ENCODE measurements around the gene GMDS. TPM values are rescaled to one million over a fixed set of nuclear protein-coding genes. Genes with fewer than 3 reads are reported as not detected.

The GMDS gene
- total RNA-seq, 1 experiment from 2014 or later: 35.0 TPM

DNA sequence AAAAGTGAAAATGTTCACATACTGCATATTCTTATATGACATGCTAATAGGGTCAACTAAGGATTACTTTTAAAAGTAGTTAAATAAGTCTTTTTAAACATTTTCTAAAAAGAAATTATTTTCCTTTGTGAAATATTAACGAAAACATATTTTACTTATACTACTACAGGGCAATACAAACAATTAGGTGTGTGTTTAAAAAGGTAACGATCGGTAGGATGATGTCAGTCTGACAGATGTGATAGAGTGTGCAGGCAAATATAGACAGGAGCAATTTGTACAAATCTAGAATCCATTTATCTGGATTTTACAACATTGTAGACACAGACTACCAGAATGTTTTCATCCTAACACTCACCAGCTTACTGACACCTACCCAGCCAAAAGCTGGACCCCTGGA lies 378.2 kb downstream of the GMDS start:
- DNase-seq (ENCODE audit: low spot score): no peak
- H3K4me3 Mint-ChIP-seq: no peak overlapping the region
- H3K4me1 Mint-ChIP-seq: peaks cover 63% of the 10 kb centered on the region
- CTCF ChIA-PET: no interaction called here
- no peaks in the 10 kb centered on the region for H3K9me3 Mint-ChIP-seq
- no peaks in the 10 kb centered on the region for H3K27me3 Mint-ChIP-seq (ENCODE audit: low read depth)
- no peak for TF ChIP-seq JAZF1 (CRISPR knock-in tag; IDR thresholded peaks at IDR 0.05)
- no peak for TF ChIP-seq SOX15 (CRISPR knock-in tag; IDR thresholded peaks at IDR 0.05)
- no peak for TF ChIP-seq MAX (CRISPR knock-in tag; IDR thresholded peaks at IDR 0.05)
- TF ChIP-seq TEAD1 (CRISPR knock-in tag; IDR thresholded peaks at IDR 0.05): no peak
- no peak for TF ChIP-seq NFE2L1 (CRISPR knock-in tag; IDR thresholded peaks at IDR 0.05)
- TF ChIP-seq HMGXB4 (CRISPR knock-in tag; IDR thresholded peaks at IDR 0.05): no peak
- TF ChIP-seq, protein P1, sequence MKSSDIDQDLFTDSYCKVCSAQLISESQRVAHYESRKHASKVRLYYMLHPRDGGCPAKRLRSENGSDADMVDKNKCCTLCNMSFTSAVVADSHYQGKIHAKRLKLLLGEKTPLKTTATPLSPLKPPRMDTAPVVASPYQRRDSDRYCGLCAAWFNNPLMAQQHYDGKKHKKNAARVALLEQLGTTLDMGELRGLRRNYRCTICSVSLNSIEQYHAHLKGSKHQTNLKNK (CRISPR knock-in tag; IDR thresholded peaks at IDR 0.05): no peak
- TF ChIP-seq SP1 (CRISPR knock-in tag; conservative IDR thresholded peaks at IDR 0.05): no peak
- TF ChIP-seq OVOL2 (CRISPR knock-in tag; IDR thresholded peaks at IDR 0.05; ENCODE audit: borderline replicate concordance): no peak
- TF ChIP-seq SMAD4 (CRISPR knock-in tag; IDR thresholded peaks at IDR 0.05): no peak
- no peak for TF ChIP-seq MLX (CRISPR knock-in tag; IDR thresholded peaks at IDR 0.05)
- no peak for TF ChIP-seq CREB1 (CRISPR knock-in tag; IDR thresholded peaks at IDR 0.05)
- TF ChIP-seq ATF1 (CRISPR knock-in tag; IDR thresholded peaks at IDR 0.05): no peak
- no peak for TF ChIP-seq NFATC4 (CRISPR knock-in tag; IDR thresholded peaks at IDR 0.05)
- no peak for TF ChIP-seq CBFB (CRISPR knock-in tag; IDR thresholded peaks at IDR 0.05; ENCODE audit: low read depth)
- TF ChIP-seq, protein P2, sequence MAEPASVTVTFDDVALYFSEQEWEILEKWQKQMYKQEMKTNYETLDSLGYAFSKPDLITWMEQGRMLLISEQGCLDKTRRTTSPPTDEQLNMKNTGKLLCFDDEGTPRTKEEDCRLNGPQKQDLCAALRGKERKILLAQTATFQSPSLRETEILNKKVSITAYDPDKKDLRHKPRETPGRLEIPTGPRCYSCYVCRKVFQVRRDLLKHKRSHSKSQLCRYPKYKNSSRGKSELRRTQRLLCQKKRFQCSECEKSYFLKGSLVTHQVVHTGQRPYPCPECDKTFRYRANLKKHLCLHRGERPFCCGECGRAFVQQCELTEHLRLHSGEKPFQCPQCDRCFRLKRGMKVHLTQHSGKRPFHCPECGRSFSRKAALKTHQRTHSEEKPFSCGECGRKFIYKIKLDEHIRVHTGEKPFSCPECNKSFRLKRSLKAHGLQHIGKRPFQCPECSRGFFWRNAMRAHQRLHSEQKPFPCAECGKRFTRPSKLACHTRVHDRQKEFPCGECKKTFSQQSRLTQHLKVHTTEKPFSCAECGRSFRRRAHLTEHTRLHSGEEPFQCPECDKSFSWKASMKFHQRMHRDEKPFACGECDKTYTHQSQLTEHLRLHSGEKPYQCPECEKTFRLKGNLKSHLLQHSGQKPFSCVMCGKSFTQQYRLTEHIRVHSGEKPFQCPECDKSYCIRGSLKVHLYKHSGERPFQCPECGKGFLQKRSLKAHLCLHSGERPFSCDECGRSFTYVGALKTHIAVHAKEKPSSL (CRISPR knock-in tag; conservative IDR thresholded peaks at IDR 0.05): no peak
- no peak for TF ChIP-seq NR3C1 (CRISPR knock-in tag; conservative IDR thresholded peaks at IDR 0.05; ENCODE audit: low read depth)
- TF ChIP-seq, protein P3, sequence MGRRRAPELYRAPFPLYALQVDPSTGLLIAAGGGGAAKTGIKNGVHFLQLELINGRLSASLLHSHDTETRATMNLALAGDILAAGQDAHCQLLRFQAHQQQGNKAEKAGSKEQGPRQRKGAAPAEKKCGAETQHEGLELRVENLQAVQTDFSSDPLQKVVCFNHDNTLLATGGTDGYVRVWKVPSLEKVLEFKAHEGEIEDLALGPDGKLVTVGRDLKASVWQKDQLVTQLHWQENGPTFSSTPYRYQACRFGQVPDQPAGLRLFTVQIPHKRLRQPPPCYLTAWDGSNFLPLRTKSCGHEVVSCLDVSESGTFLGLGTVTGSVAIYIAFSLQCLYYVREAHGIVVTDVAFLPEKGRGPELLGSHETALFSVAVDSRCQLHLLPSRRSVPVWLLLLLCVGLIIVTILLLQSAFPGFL (CRISPR knock-in tag; IDR thresholded peaks at IDR 0.05; ENCODE audit: borderline replicate concordance): no peak
- TF ChIP-seq ZNF396 (CRISPR knock-in tag; IDR thresholded peaks at IDR 0.05; ENCODE audit: borderline replicate concordance): no peak
- POLR2A ChIA-PET: no interaction called here
- no peak overlapping the region for H3K27ac Mint-ChIP-seq
- ATAC-seq: no peak
- no peaks in the 10 kb centered on the region for H3K36me3 Mint-ChIP-seq

- H3K36me3 Mint-ChIP-seq: no peaks in the 10 kb centered on the region
- no peaks in the 10 kb centered on the region for H3K9me3 Mint-ChIP-seq
- H3K27me3 Mint-ChIP-seq (ENCODE audit: low read depth): no peaks in the 10 kb centered on the region
- DNase-seq (ENCODE audit: low spot score): no peak
- no peak overlapping the region for H3K4me3 Mint-ChIP-seq
- CTCF ChIA-PET: no interaction called here
- ATAC-seq: peak; percentile 10; the same call in 1 of the 2 replicates
- POLR2A ChIA-PET: no interaction called here
- peaks cover 57% of the 10 kb centered on the region for H3K4me1 Mint-ChIP-seq
- H3K27ac Mint-ChIP-seq: peak overlapping the region; percentile 52; the same call in 1 of the 2 replicates
- TF ChIP-seq, protein P4, sequence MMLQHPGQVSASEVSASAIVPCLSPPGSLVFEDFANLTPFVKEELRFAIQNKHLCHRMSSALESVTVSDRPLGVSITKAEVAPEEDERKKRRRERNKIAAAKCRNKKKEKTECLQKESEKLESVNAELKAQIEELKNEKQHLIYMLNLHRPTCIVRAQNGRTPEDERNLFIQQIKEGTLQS (CRISPR knock-in tag; conservative IDR thresholded peaks at IDR 0.05): no peak
- TF ChIP-seq NFE2L1 (CRISPR knock-in tag; IDR thresholded peaks at IDR 0.05) (no peak), NFYB (CRISPR knock-in tag; conservative IDR thresholded peaks at IDR 0.05; ENCODE audit: low read depth) (no peak), TP53 (CRISPR knock-in tag; IDR thresholded peaks at IDR 0.05) (no peak), ELF4 (CRISPR knock-in tag; IDR thresholded peaks at IDR 0.05; ENCODE audit: low read depth) (no peak), SMAD3 (CRISPR knock-in tag; IDR thresholded peaks at IDR 0.05; ENCODE audit: borderline replicate concordance) (no peak), ZNF263 (CRISPR knock-in tag; IDR thresholded peaks at IDR 0.05; ENCODE audit: low read depth) (no peak), ZNF423 (CRISPR knock-in tag; IDR thresholded peaks at IDR 0.05) (no peak), ESRRA (CRISPR knock-in tag; IDR thresholded peaks at IDR 0.05; ENCODE audit: borderline replicate concordance) (no peak)
- TF ChIP-seq, protein P5, sequence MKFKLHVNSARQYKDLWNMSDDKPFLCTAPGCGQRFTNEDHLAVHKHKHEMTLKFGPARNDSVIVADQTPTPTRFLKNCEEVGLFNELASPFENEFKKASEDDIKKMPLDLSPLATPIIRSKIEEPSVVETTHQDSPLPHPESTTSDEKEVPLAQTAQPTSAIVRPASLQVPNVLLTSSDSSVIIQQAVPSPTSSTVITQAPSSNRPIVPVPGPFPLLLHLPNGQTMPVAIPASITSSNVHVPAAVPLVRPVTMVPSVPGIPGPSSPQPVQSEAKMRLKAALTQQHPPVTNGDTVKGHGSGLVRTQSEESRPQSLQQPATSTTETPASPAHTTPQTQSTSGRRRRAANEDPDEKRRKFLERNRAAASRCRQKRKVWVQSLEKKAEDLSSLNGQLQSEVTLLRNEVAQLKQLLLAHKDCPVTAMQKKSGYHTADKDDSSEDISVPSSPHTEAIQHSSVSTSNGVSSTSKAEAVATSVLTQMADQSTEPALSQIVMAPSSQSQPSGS (CRISPR knock-in tag; IDR thresholded peaks at IDR 0.05; ENCODE audit: borderline replicate concordance, low read depth): no peak
- TF ChIP-seq, protein P6, sequence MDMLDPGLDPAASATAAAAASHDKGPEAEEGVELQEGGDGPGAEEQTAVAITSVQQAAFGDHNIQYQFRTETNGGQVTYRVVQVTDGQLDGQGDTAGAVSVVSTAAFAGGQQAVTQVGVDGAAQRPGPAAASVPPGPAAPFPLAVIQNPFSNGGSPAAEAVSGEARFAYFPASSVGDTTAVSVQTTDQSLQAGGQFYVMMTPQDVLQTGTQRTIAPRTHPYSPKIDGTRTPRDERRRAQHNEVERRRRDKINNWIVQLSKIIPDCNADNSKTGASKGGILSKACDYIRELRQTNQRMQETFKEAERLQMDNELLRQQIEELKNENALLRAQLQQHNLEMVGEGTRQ (CRISPR knock-in tag; IDR thresholded peaks at IDR 0.05): no peak
Observed at GRCh38 chr6:1865585-1865984, 379.8 kb downstream of the GMDS start.

All from WTC11 (cell line).